IMR-90 (cell line): Measurements from ENCODE around the gene TRAF3IP1. TPM values are rescaled to one million over a fixed set of nuclear protein-coding genes. Genes with fewer than 3 reads are reported as not detected.

Source experiments
- ATAC-seq: fragments of 200-7000 bp; cut with Tn5 transposase; 2 replicates; pipeline ENCODE4 v1.9.1; 2020; ENCODE audit warnings: low read depth, mild to moderate bottlenecking, moderate library complexity
- BruUV-seq: library from RNA; stranded (reverse); fragments of 400-500 nt; replicated peaks from 2 replicates; lab custom pipeline; 2021; lab: Mats Ljungman, UMichigan
- CTCF ChIA-PET: fragments of 300-600 bp; formaldehyde crosslinking; extraction: SDS; loops from one replicate; lab custom pipeline; 2021; ENCODE audit warnings: antibody characterized with exemption; lab: Yijun Ruan, JAX
- POLR2A ChIA-PET: fragments of 300-600 bp; sonication (Branson Sonifier 250); formaldehyde crosslinking; loops from one replicate; lab custom pipeline; 2022; ENCODE audit warnings: antibody characterized with exemption; ENCODE audit not compliant: unreplicated experiment; lab: Charles Lee
- DNase-seq: peaks from one replicate; pipeline ENCODE4 v3.0.0; 2013
- H2AFZ ChIP-seq: replicated peaks from 2 replicates; pipeline ENCODE3; 2013; ENCODE audit warnings: low read length, mild to moderate bottlenecking; ENCODE audit not compliant: poor library complexity
- H2AK5ac ChIP-seq: 2 replicates; pipeline ENCODE4 v1.6.1; 2013; ENCODE audit warnings: low read depth, low read length, inconsistent platforms
- H2AK9ac ChIP-seq: replicated peaks from 2 replicates; pipeline ENCODE3; 2013; ENCODE audit warnings: mild to moderate bottlenecking, low read depth, low read length, moderate library complexity; ENCODE audit not compliant: poor library complexity
- H2BK120ac ChIP-seq: 2 replicates; pipeline ENCODE4 v1.6.1; 2013; ENCODE audit warnings: low read depth, low read length, inconsistent platforms
- H2BK15ac ChIP-seq: 3 replicates; pipeline ENCODE4 v1.6.1; 2013; ENCODE audit warnings: low read depth, low read length, inconsistent platforms
- H2BK20ac ChIP-seq: 2 replicates; pipeline ENCODE4 v1.6.1; 2013; ENCODE audit warnings: low read depth, mild to moderate bottlenecking, inconsistent platforms, low read length, moderate library complexity
- H2BK5ac ChIP-seq: 2 replicates; pipeline ENCODE4 v1.6.1; 2013; ENCODE audit warnings: mild to moderate bottlenecking, low read depth, low read length, inconsistent platforms; ENCODE audit not compliant: poor library complexity, severe bottlenecking
- H3K14ac ChIP-seq: replicated peaks from 2 replicates; pipeline ENCODE4 v1.6.1; 2013; ENCODE audit warnings: low read depth, low read length, inconsistent platforms
- H3K18ac ChIP-seq: 2 replicates; pipeline ENCODE4 v1.6.1; 2013; ENCODE audit warnings: low read depth, low read length, control low read depth
- H3K23ac ChIP-seq: 2 replicates; pipeline ENCODE4 v1.6.1; 2013; ENCODE audit warnings: low read depth, low read length, inconsistent platforms
- H3K27ac ChIP-seq: 2 replicates; pipeline ENCODE4 v1.5.1; 2013; ENCODE audit warnings: mild to moderate bottlenecking, control low read depth, low read length; ENCODE audit not compliant: insufficient read depth
- H3K27me3 ChIP-seq: 2 replicates; pipeline ENCODE4 v1.6.1; 2013; ENCODE audit warnings: low read length; ENCODE audit not compliant: control insufficient read depth, insufficient read depth
- H3K36me3 ChIP-seq: 2 replicates; pipeline ENCODE4 v1.6.1; 2013; ENCODE audit warnings: low read length, mixed read lengths; ENCODE audit not compliant: control insufficient read depth, insufficient read depth
- H3K4ac ChIP-seq: 2 replicates; pipeline ENCODE4 v1.6.1; 2013; ENCODE audit warnings: low read depth, low read length, inconsistent platforms
- H3K4me1 ChIP-seq: 2 replicates; pipeline ENCODE4 v1.6.1; 2013; ENCODE audit warnings: low read length, mixed read lengths; ENCODE audit not compliant: control insufficient read depth, insufficient read depth
- H3K4me2 ChIP-seq: 2 replicates; pipeline ENCODE4 v1.6.1; 2013; ENCODE audit warnings: low read depth, mild to moderate bottlenecking, control low read depth, low read length, moderate library complexity
- H3K4me3 ChIP-seq: 2 replicates; pipeline ENCODE4 v1.5.1; 2013; ENCODE audit warnings: low read depth, mild to moderate bottlenecking, control low read depth, low read length, moderate library complexity; ENCODE audit not compliant: insufficient read depth
- H3K56ac ChIP-seq: 2 replicates; pipeline ENCODE4 v1.6.1; 2013; ENCODE audit warnings: low read length, inconsistent platforms; ENCODE audit not compliant: insufficient read depth; ENCODE audit errors: extremely low read depth
- H3K79me1 ChIP-seq, 2 experiments: 2 replicates each; pipeline ENCODE4 v1.6.1; 2013; ENCODE audit warnings: low read length in 2 of 2, inconsistent platforms in 1 of 2, low read depth in 1 of 2
- H3K9ac ChIP-seq: 2 replicates; pipeline ENCODE4 v1.6.1; 2013; ENCODE audit warnings: low read depth, low read length, control low read depth
- H3K9me1 ChIP-seq: 2 replicates; pipeline ENCODE4 v1.6.1; 2013; ENCODE audit warnings: low read length, inconsistent platforms; ENCODE audit not compliant: insufficient read depth
- H3K9me3 ChIP-seq: 2 replicates; pipeline ENCODE4 v1.6.1; 2013; ENCODE audit warnings: low read length; ENCODE audit not compliant: control insufficient read depth, insufficient read depth
- H4K20me1 ChIP-seq: 2 replicates; pipeline ENCODE4 v1.6.1; 2013; ENCODE audit warnings: low read length, inconsistent platforms; ENCODE audit not compliant: insufficient read depth
- H4K5ac ChIP-seq: 2 replicates; pipeline ENCODE4 v1.6.1; 2013; ENCODE audit warnings: mild to moderate bottlenecking, low read depth, low read length, control low read depth
- H4K8ac ChIP-seq, 2 experiments: 2 replicates each; pipeline ENCODE4 v1.6.1; 2013; ENCODE audit warnings: low read depth in 2 of 2, low read length in 2 of 2, control low read depth in 1 of 2, inconsistent platforms in 1 of 2
- H4K91ac ChIP-seq: 2 replicates; pipeline ENCODE4 v1.6.1; 2013; ENCODE audit warnings: low read depth, low read length, inconsistent platforms; ENCODE audit not compliant: insufficient read depth
- CHD1 ChIP-seq: IDR thresholded peaks from 2 replicates; pipeline ENCODE4 v1.6.1; 2012; ENCODE audit warnings: low read depth, low read length, improper control_type of control experiment
- ELK1 ChIP-seq: fragments of 150-350 bp; IDR thresholded peaks from 2 replicates; pipeline ENCODE4 v1.6.1; 2016; ENCODE audit warnings: low read depth, mild to moderate bottlenecking, low read length, moderate library complexity, borderline replicate concordance
- MAFK ChIP-seq: IDR thresholded peaks from 2 replicates; pipeline ENCODE4 v1.6.1; 2012; ENCODE audit warnings: low read depth, low read length, improper control_type of control experiment
- MAZ ChIP-seq: IDR thresholded peaks from 2 replicates; pipeline ENCODE4 v1.6.1; 2012; ENCODE audit warnings: low read depth, mild to moderate bottlenecking, low read length, improper control_type of control experiment, moderate library complexity, borderline replicate concordance
- MXI1 ChIP-seq: IDR thresholded peaks from 2 replicates; pipeline ENCODE4 v1.6.1; 2012; ENCODE audit warnings: low read depth, mild to moderate bottlenecking, low read length, moderate library complexity, borderline replicate concordance
- NFE2L2 ChIP-seq: fragments of 150-350 bp; IDR thresholded peaks from 2 replicates; pipeline ENCODE4 v1.6.1; 2016; ENCODE audit warnings: low read depth, mild to moderate bottlenecking, low read length
- RCOR1 ChIP-seq: IDR thresholded peaks from 2 replicates; pipeline ENCODE4 v1.6.1; 2012; ENCODE audit warnings: mild to moderate bottlenecking, low read length, improper control_type of control experiment; ENCODE audit not compliant: insufficient replicate concordance
- USF2 ChIP-seq: fragments of 150-350 bp; IDR thresholded peaks from 2 replicates; pipeline ENCODE4 v1.6.1; 2017; ENCODE audit warnings: mild to moderate bottlenecking, antibody characterized with exemption, low read length, low read depth
- WGBS, 2 experiments: methylation state at CpG; one replicate each; pipeline versions ENCODE4 v1.1.5 to v1.1.7; 2013; ENCODE audit warnings: missing lambda C conversion rate in 2 of 2; ENCODE audit not compliant: insufficient read length in 1 of 2; ENCODE audit errors: extremely low coverage in 2 of 2; 5-methylcytosine and 5-hydroxymethylcytosine counted together
- dilution Hi-C: fragments of 300-500 bp; cut with HindIII; formaldehyde crosslinking; loops from one replicate; pipeline ENCODE4 v1.14.3; 2018; ENCODE audit warnings: low sequenced_read_pairs; ENCODE audit not compliant: unreplicated experiment
- in situ Hi-C: fragments of 300-500 bp; cut with MboI; formaldehyde crosslinking; loops from 3 replicates; pipeline ENCODE4 v1.14.3; 2019; ENCODE audit warnings: low sequenced_read_pairs, inconsistent platforms, mixed read lengths
- intact Hi-C: fragments of 100-400 bp; cut with micrococcal nuclease; formaldehyde crosslinking; loops from 2 replicates; pipeline ENCODE4 v1.10.0; 2022
- polyA plus RNA-seq, 3 experiments: library from polyadenylated mRNA; depleted of rRNA; stranded (reverse); fragments of >200 nt; gene quantifications; 2 replicates each; pipeline ENCODE4 v1.2.3, GENCODE V29; 2012; ENCODE audit warnings: low replicate concordance in 1 of 3
- total RNA-seq: library from RNA; depleted of rRNA; stranded (reverse); fragments of >200 nt; gene quantifications from 2 replicates; pipeline ENCODE4 v1.2.3, GENCODE V29; 2012

Gene TRAF3IP1
- total and polyA plus RNA-seq, 2 of the 4 experiments (the other 2 are of a cell fraction), result 5.9 to 8.3 TPM

GRCh38 chr2:238282861-238283738 lies 37.2 kb upstream of the TRAF3IP1 start (continued):
- no peak for TF ChIP-seq MXI1

DNA sequence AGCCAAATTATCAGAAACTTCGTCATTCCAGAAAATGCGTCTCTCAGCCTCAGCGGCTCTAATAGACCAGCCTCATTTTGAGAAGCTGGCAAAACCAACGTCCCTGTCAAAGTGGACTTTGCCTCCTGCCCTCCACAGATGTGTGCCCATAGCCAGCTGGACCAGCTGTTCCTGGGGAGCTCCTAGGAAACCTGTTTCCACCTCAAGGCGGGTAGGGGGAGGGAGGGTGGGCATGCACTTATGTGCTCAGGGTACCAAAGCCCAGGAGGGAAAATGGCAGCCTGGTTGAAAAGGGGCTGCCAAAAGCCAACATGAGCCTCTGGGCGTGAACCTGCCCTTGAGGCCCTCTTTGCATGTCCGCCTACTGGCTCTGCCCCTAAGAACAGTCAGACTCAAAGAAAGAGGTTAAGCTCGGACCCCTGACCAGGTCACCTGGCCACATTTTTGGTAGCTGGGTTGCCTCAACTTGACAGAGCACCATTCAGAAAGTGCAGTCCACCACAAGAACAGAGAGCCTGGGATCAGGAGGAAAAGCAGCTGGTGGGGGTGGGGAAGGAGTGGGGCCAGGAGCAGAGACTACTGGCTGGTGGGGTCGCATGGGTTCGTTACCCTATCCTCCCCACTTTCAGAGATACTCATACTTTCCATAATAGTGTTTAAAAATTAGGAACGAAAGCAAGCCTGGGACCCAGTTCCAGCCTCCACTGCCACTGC lies 35.4 kb upstream of the TRAF3IP1 start:
- no peak for DNase-seq
- TF ChIP-seq MAZ (no peak), CHD1 (no peak), NFE2L2 (no peak), RCOR1 (no peak), USF2 (no peak), MAFK (no peak), ELK1 (no peak), MXI1 (no peak)

More for the DNA sequence above, 35.4 kb upstream of the TRAF3IP1 start:
- Histone ChIP-seq H3K4me1 (peaks cover 23% of the 10 kb centered on the region), H2BK5ac (no peak overlapping the region), H4K20me1 (no peaks in the 10 kb centered on the region; the same call in 1 of the 2 replicates), H3K79me1 (peaks cover 20 to 61% of the 10 kb centered on the region in 2 experiments), H3K27ac (peak overlapping the region; percentile 31; the same call in 1 of the 2 replicates), H3K4me2 (no peak overlapping the region; the same call in 1 of the 2 replicates), H4K5ac (no peak overlapping the region; the same call in 1 of the 2 replicates), H4K91ac (peak overlapping the region; percentile 62), H3K4ac (peak overlapping the region; percentile 51), H3K23ac (no peak overlapping the region), H2AFZ (no peak overlapping the region), H3K9me1 (peaks cover 14% of the 10 kb centered on the region), H3K9ac (no peak overlapping the region), H3K14ac (peak overlapping the region; percentile 73), H3K36me3 (no peaks in the 10 kb centered on the region), H3K9me3 (no peaks in the 10 kb centered on the region), H2BK15ac (peak overlapping the region; percentile 39; the same call in 1 of the 3 replicates), H2AK9ac (peak overlapping the region; percentile 31), H2BK20ac (peak overlapping the region; percentile 31; the same call in 1 of the 2 replicates), H3K4me3 (no peak overlapping the region), H3K18ac (no peak overlapping the region; the same call in 1 of the 2 replicates), H2AK5ac (peak overlapping the region; percentile 69; the same call in 1 of the 2 replicates), H4K8ac (peak overlapping the region in 1 of 2 experiments; percentile 78; a peak in 2 of 4 replicates), H2BK120ac (peak overlapping the region; percentile 68), H3K27me3 (no peaks in the 10 kb centered on the region), H3K56ac (no peak overlapping the region)
- dilution Hi-C loops, result no loop called here
- BruUV-seq, result no TSS peak
- in situ Hi-C loops, result no loop called here
- POLR2A ChIA-PET, result no interaction called here
- intact Hi-C loops, result loop anchor here (5.0 to 10.0 kb wide), 2 partner anchors 147 to 610 kb away; no protein-coding TSS in a partner anchor
- no peak for ATAC-seq
- 60% methylated on average over 2 of the region's 11 CpGs; no CpG with 5 or more reads in 1 of the 2 experiments for WGBS, 2 experiments
- CTCF ChIA-PET, result interaction anchor here (0.6 kb wide), 1 partner anchor 19 kb away, joined by 6 read pairs; no protein-coding TSS in a partner anchor
